Breast epithelium (tissue), 3 donors: ENCODE measurements around the gene ARID5B.

Experiments
- POLR2AphosphoS5 ChIP-seq, 3 donors: sonication (generic); formaldehyde crosslinking; IDR thresholded peaks; one replicate each; pipeline ENCODE4 v1.6.1; 2017; ENCODE audit warnings: antibody characterized with exemption in 3 of 3
- TF ChIP-seq, protein P1 (sequence below), 3 donors: fragments of 450-650 bp; IDR thresholded peaks; one replicate each; pipeline ENCODE4 v1.5.1; 2016 to 2017; ENCODE audit warnings: antibody characterized with exemption in 3 of 3, mild to moderate bottlenecking in 3 of 3, moderate library complexity in 3 of 3

DNA sequence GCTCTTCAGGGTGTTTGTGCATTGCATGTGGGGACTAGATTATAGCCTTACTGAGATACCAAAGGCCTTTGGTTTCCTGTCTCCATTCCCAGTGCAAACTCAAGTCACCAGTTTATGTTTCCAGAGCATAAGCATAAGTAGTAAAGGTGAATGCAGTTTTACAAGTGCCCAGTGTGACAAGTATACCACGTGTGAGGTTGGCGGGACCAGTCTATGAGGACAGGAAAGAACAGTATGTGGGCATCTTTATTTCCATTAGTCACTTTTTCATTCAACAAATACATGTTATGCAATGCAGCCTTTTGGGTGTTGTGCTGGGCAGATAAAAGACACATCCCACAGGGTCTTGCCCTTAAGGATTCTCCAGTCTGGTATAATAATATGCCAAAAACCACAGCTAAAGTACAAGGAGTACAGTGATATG is 146.5 kb downstream of the ARID5B start:
- TF ChIP-seq, protein P1, sequence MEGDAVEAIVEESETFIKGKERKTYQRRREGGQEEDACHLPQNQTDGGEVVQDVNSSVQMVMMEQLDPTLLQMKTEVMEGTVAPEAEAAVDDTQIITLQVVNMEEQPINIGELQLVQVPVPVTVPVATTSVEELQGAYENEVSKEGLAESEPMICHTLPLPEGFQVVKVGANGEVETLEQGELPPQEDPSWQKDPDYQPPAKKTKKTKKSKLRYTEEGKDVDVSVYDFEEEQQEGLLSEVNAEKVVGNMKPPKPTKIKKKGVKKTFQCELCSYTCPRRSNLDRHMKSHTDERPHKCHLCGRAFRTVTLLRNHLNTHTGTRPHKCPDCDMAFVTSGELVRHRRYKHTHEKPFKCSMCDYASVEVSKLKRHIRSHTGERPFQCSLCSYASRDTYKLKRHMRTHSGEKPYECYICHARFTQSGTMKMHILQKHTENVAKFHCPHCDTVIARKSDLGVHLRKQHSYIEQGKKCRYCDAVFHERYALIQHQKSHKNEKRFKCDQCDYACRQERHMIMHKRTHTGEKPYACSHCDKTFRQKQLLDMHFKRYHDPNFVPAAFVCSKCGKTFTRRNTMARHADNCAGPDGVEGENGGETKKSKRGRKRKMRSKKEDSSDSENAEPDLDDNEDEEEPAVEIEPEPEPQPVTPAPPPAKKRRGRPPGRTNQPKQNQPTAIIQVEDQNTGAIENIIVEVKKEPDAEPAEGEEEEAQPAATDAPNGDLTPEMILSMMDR (IDR thresholded peaks at IDR 0.05) = no peak
- peak in 1 of 3 donors; percentile 44 for TF ChIP-seq POLR2AphosphoS5 (IDR thresholded peaks at IDR 0.05)
